Neural crest cell (in vitro differentiated cells): Measurements from ENCODE around the gene S100A16. TPM values are rescaled to one million over a fixed set of nuclear protein-coding genes. Genes with fewer than 3 reads are reported as not detected.
A peak's percentile ranks its signal among the peaks of the same experiment; 100 is the strongest.
"Not testable (repeated sequence)": the region's sequence is repeated elsewhere in the genome, so short reads cannot be mapped to it uniquely, and the experiment has no call there.

Experiments
- DNase-seq: peaks from one replicate; pipeline ENCODE4 v3.0.0; 2021; ENCODE audit warnings: low read depth, mixed read lengths, low spot score
- H3K27ac Mint-ChIP-seq: one replicate; pipeline ENCODE4 v1.8.0; 2021; ENCODE audit warnings: mild to moderate bottlenecking, mixed read lengths; ENCODE audit not compliant: unreplicated experiment
- H3K27me3 Mint-ChIP-seq: 2 replicates; pipeline ENCODE4 v1.8.0; 2021; ENCODE audit warnings: low read depth, mild to moderate bottlenecking, mixed read lengths
- H3K36me3 Mint-ChIP-seq: 2 replicates; pipeline ENCODE4 v1.8.0; 2021; ENCODE audit warnings: low read depth, mild to moderate bottlenecking, mixed read lengths
- H3K4me1 Mint-ChIP-seq: 2 replicates; pipeline ENCODE4 v1.8.0; 2021; ENCODE audit warnings: mixed read lengths
- H3K4me3 Mint-ChIP-seq: one replicate; pipeline ENCODE4 v1.8.0; 2021; ENCODE audit warnings: mild to moderate bottlenecking, mixed read lengths
- H3K9me3 Mint-ChIP-seq: 2 replicates; pipeline ENCODE4 v1.8.0; 2021; ENCODE audit warnings: mixed read lengths
- total RNA-seq: library from RNA; stranded (reverse); gene quantifications from 2 replicates; pipeline ENCODE4 v1.2.1, GENCODE V29; 2021
- TF ChIP-seq, protein P1 (sequence below): fragments of 200-600 bp; sonication (generic); conservative IDR thresholded peaks from 2 replicates; pipeline ENCODE4 v1.5.0; 2021; ENCODE audit warnings: antibody characterized with exemption, mild to moderate bottlenecking

The S100A16 gene
- total RNA-seq, 1 donor from 2014 or later: 7.1 TPM

DNA sequence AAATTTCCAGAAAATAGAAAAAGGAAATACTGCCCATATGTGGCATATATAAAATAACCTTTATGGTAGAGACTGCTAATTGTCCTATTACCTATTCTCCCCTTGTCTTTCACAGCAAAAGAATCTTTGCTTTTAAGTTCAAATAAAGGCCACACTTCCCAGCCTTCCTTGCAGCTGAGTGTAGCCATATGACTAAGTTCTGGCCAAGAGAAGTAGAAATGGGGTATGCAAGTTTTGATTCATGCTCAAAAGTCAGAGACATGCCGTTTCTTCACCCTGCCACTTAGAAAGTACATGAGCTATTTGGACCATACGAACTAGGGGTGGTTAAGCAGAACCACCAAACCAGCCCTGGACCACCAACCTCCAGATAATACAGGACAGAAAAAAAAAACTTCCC lies 29.0 kb downstream of the S100A16 start:
- no peaks in the 10 kb centered on the region for H3K27me3 Mint-ChIP-seq
- H3K27ac Mint-ChIP-seq: no peak overlapping the region
- peaks cover 39% of the 10 kb centered on the region for H3K4me1 Mint-ChIP-seq
- no peak for DNase-seq
- H3K4me3 Mint-ChIP-seq: no peak overlapping the region
- H3K9me3 Mint-ChIP-seq: no peaks in the 10 kb centered on the region
- TF ChIP-seq, protein P1, sequence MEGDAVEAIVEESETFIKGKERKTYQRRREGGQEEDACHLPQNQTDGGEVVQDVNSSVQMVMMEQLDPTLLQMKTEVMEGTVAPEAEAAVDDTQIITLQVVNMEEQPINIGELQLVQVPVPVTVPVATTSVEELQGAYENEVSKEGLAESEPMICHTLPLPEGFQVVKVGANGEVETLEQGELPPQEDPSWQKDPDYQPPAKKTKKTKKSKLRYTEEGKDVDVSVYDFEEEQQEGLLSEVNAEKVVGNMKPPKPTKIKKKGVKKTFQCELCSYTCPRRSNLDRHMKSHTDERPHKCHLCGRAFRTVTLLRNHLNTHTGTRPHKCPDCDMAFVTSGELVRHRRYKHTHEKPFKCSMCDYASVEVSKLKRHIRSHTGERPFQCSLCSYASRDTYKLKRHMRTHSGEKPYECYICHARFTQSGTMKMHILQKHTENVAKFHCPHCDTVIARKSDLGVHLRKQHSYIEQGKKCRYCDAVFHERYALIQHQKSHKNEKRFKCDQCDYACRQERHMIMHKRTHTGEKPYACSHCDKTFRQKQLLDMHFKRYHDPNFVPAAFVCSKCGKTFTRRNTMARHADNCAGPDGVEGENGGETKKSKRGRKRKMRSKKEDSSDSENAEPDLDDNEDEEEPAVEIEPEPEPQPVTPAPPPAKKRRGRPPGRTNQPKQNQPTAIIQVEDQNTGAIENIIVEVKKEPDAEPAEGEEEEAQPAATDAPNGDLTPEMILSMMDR: no peak
- H3K36me3 Mint-ChIP-seq: no peaks in the 10 kb centered on the region

DNA sequence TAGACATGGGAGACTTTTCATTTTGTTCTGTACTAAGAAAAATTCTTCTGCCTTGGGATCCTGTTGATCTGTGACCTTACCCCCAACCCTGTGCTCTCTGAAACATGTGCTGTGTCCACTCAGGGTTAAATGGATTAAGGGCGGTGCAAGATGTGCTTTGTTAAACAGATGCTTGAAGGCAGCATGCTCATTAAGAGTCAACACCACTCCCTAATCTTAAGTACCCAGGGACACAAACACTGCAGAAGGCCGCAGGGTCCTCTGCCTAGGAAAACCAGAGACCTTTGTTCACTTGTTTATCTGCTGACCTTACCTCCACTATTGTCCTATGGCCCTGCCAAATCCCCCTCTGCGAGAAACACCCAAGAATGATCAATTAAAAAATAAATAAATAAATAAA lies 29.4 kb downstream of the S100A16 start:
- H3K27me3 Mint-ChIP-seq, DNase-seq, H3K36me3 Mint-ChIP-seq, H3K9me3 Mint-ChIP-seq, H3K27ac Mint-ChIP-seq: not testable (repeated sequence)
- H3K4me1 Mint-ChIP-seq: peaks cover 39% of the 10 kb centered on the region
- H3K4me3 Mint-ChIP-seq: peak overlapping the region; percentile 38

DNA sequence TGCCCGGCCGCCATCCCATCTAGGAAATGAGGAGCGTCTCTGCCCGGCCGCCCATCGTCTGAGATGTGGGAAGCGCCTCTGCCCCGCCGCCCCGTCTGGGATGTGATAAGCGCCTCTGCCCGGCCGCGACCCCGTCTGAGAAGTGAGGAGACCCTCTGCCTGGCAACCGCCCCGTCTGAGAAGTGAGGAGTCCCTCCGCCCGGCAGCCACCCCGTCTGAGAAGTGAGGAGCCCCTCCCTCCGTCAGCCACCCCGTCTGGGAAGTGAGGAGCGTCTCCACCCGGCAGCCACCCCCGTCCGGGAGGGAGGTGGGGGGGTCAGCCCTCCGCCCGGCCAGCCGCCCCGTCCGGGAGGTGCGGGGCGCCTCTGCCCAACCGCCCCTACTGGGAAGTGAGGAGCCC lies 30.1 kb downstream of the S100A16 start:
- not testable (repeated sequence) for H3K27ac Mint-ChIP-seq, H3K9me3 Mint-ChIP-seq, DNase-seq, H3K27me3 Mint-ChIP-seq, H3K36me3 Mint-ChIP-seq, H3K4me3 Mint-ChIP-seq
- peaks cover 40% of the 10 kb centered on the region for H3K4me1 Mint-ChIP-seq

DNA sequence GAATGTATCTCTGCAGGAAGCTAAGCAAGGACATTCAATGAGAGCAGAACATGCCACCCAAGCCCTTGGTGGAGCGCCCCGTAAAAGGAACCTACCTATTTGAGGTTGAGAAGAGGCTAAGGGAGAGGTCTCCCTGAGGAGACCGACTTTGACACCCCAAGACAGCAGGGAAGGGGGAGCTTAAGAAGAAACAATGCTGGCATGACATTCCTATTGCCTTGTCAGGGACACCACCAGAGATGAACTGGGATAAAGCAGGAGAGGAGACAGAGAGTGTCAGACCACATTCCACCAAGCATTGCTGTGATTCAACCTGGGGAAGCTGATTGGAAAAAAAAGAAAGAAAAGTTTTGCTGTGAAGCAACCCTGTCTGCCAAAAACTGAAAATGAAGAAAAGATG lies 34.0 kb downstream of the S100A16 start:
- H3K4me3 Mint-ChIP-seq: no peak overlapping the region
- H3K27me3 Mint-ChIP-seq: no peaks in the 10 kb centered on the region
- no peaks in the 10 kb centered on the region for H3K36me3 Mint-ChIP-seq
- H3K9me3 Mint-ChIP-seq: no peaks in the 10 kb centered on the region
- H3K4me1 Mint-ChIP-seq: peaks cover 16% of the 10 kb centered on the region
- TF ChIP-seq, protein P1: no peak
- DNase-seq: no peak
- H3K27ac Mint-ChIP-seq: no peak overlapping the region

DNA sequence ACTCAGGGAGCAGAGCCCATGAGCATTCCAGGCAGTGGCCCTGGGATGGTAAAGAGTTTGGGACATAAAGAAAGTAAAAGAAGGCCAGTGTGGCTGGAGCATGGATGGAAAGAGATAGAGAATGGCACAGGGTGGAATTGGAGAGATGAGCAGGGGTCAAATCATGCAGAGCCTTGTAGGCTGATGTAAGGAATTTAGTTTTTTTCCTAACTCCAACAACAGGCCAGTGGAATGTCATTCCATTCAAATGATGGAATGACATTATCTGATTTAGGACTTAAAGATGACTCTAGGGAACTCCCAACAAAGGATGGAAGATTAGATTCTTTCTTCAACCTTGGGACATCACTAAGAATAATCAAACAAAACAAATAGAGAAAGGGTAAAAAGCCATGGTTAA lies 34.4 kb downstream of the S100A16 start:
- TF ChIP-seq, protein P1: no peak
- Mint-ChIP-seq H3K4me3 (no peak overlapping the region), H3K9me3 (no peaks in the 10 kb centered on the region), H3K36me3 (no peaks in the 10 kb centered on the region), H3K27me3 (no peaks in the 10 kb centered on the region), H3K4me1 (peaks cover 12% of the 10 kb centered on the region), H3K27ac (no peak overlapping the region)
- no peak for DNase-seq

- DNase-seq: no peak
- H3K9me3 Mint-ChIP-seq: no peaks in the 10 kb centered on the region
- no peaks in the 10 kb centered on the region for H3K36me3 Mint-ChIP-seq
- no peaks in the 10 kb centered on the region for H3K27me3 Mint-ChIP-seq
- TF ChIP-seq, protein P1: no peak
- no peak overlapping the region for H3K4me3 Mint-ChIP-seq
- no peak overlapping the region for H3K27ac Mint-ChIP-seq
- H3K4me1 Mint-ChIP-seq: peaks cover 17% of the 10 kb centered on the region
These were observed 35.3 kb downstream of the S100A16 start for GRCh38 chr1:153577624-153578051.

DNA sequence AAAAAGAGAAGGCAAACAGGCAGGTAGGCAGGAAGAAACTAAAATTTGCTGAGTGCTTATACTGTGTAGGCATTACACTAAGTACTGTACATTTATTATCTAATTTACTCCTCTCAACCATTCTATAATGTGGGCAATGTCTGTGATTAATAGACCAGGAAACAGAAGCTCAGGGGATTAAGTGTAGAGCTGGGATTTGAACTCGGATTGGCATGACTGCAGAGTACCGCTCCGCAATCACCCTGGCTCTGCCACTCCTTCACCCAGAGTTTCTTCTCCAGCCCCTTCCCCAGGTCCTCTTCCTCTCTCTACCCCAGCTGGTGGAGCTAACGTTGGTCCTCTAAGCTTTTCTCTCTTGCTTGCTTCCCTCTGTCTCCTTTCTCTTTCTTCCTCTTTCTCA lies 35.8 kb downstream of the S100A16 start:
- TF ChIP-seq, protein P1: no peak
- Mint-ChIP-seq H3K9me3 (no peaks in the 10 kb centered on the region), H3K36me3 (no peaks in the 10 kb centered on the region), H3K4me3 (no peak overlapping the region), H3K4me1 (peaks cover 19% of the 10 kb centered on the region), H3K27ac (no peak overlapping the region), H3K27me3 (no peaks in the 10 kb centered on the region)
- DNase-seq: no peak

DNA sequence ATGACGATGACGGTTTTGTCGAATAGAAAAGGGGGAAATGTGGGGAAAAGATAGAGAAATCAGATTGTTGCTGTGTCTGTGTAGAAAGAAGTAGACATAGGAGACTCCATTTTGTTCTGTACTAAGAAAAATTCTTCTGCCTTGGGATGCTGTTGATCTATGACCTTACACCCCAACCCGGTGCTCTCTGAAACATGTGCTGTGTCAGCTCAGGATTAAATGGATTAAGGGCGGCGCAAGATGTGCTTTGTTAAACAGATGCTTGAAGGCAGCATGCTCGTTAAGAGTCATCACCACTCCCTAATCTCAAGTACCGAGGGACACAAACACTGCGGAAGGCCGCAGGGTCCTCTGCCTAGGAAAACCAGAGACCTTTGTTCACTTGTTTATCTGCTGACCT lies 37.4 kb downstream of the S100A16 start:
- H3K4me1 Mint-ChIP-seq: peaks cover 26% of the 10 kb centered on the region
- H3K4me3 Mint-ChIP-seq, H3K36me3 Mint-ChIP-seq, H3K27me3 Mint-ChIP-seq, DNase-seq, H3K9me3 Mint-ChIP-seq, H3K27ac Mint-ChIP-seq: not testable (repeated sequence)

DNA sequence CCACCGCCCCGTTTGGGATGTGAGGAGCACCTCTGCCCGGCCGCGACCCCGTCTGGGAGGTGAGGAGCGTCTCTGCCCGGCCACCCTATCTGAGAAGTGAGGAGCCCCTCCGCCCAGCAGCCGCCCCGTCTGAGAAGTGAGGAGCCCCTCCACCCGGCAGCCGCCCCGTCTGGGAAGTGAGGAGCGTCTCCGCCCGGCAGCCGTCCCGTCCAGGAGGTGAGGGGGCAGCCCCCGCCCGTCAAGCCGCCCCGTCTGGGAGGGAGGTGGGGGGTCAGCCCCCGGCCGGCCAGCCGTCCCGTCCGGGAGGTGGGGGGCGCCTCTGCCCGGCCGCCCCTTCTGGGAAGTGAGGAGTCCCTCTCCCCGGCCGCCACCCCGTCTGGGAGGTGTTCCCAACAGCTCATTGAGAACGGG lies 37.9 kb downstream of the S100A16 start:
- not testable (repeated sequence) for H3K36me3 Mint-ChIP-seq, H3K4me3 Mint-ChIP-seq
- peaks cover 26% of the 10 kb centered on the region for H3K4me1 Mint-ChIP-seq

More for the DNA sequence above, 37.9 kb downstream of the S100A16 start:
- H3K9me3 Mint-ChIP-seq, DNase-seq, H3K27me3 Mint-ChIP-seq, H3K27ac Mint-ChIP-seq: not testable (repeated sequence)
